GM12878 (cell line): ENCODE results near the gene IFNGR2. TPM values are rescaled to one million over a fixed set of nuclear protein-coding genes. Genes with fewer than 3 reads are reported as not detected.
A peak's percentile ranks its signal among the peaks of the same experiment; 100 is the strongest.

Experiments used
- ASH2L ChIP-seq: fragments of 300-600, 200-600 bp; sonication (generic); IDR thresholded peaks from 2 replicates; pipeline ENCODE4 v1.6.1; 2017; ENCODE audit warnings: low read depth, mild to moderate bottlenecking, borderline replicate concordance
- BCL11A ChIP-seq: IDR thresholded peaks from 2 replicates; pipeline ENCODE4 v1.6.1; 2011; ENCODE audit warnings: low read depth, low read length
- CHD4 ChIP-seq: fragments of 200-600 bp; sonication (generic); IDR thresholded peaks from 2 replicates; pipeline ENCODE4 v1.6.1; 2016; ENCODE audit warnings: mild to moderate bottlenecking
- HDAC6 ChIP-seq: fragments of 200-600 bp; sonication (generic); IDR thresholded peaks from one replicate; pipeline ENCODE4 v1.8.0; 2017; ENCODE audit warnings: antibody characterized with exemption; ENCODE audit not compliant: unreplicated experiment
- HDGF ChIP-seq: fragments of 450-650 bp; IDR thresholded peaks from 2 replicates; pipeline ENCODE4 v1.6.1; 2016; ENCODE audit warnings: antibody characterized with exemption
- KAT2A ChIP-seq: conservative IDR thresholded peaks from 2 replicates; pipeline ENCODE4 v1.6.1; 2011; ENCODE audit warnings: low read depth, low read length; ENCODE audit not compliant: control insufficient read depth
- MTA3 ChIP-seq: IDR thresholded peaks from 2 replicates; pipeline ENCODE4 v1.6.1; 2012; ENCODE audit warnings: low read length, inconsistent platforms, borderline replicate concordance
- MYC ChIP-seq: IDR thresholded peaks from 2 replicates; pipeline ENCODE4 v1.6.1; 2011; ENCODE audit warnings: mild to moderate bottlenecking, low read length, moderate library complexity, inconsistent platforms; ENCODE audit not compliant: insufficient read depth, insufficient replicate concordance, insufficient read length, severe bottlenecking
- NFIC ChIP-seq: IDR thresholded peaks from 2 replicates; pipeline ENCODE4 v1.6.1; 2012; ENCODE audit warnings: low read depth, mild to moderate bottlenecking, inconsistent platforms, low read length, moderate library complexity
- SIN3A ChIP-seq: IDR thresholded peaks from 2 replicates; pipeline ENCODE4 v1.6.1; 2012; ENCODE audit warnings: low read depth, low read length, improper control_type of control experiment
- SUPT20H ChIP-seq: IDR thresholded peaks from 2 replicates; pipeline ENCODE4 v1.6.1; 2011; ENCODE audit warnings: low read depth, mild to moderate bottlenecking, low read length, moderate library complexity, borderline replicate concordance; ENCODE audit not compliant: control insufficient read depth
- SUZ12 ChIP-seq: fragments of 200-600 bp; sonication (generic); IDR thresholded peaks from one replicate; pipeline ENCODE4 v1.6.1; 2018; ENCODE audit warnings: antibody characterized with exemption, mild to moderate bottlenecking; ENCODE audit not compliant: unreplicated experiment
- polyA plus RNA-seq, 11 experiments: library from polyadenylated mRNA; depleted of rRNA in 4 of 11; unstranded in 6 of 11; stranded (reverse) in 5 of 11; fragments of >200 nt; fragmentation: Nextera tagmentation in 4 of 11; fragmentation: Illumina TruSeq in 1 of 11; extraction: Ambion mirVana in 4 of 11; extraction: Trizol in 1 of 11; gene quantifications; 1 replicate in 1 of 11; 2 replicates in 10 of 11; pipeline versions ENCODE4 v1.2.1 to v1.2.3, GENCODE V29; 2011 to 2016; ENCODE audit warnings: inconsistent platforms in 2 of 11, missing spikeins in 2 of 11, low read depth in 1 of 11
- total RNA-seq, 4 experiments: library from RNA; depleted of rRNA in 3 of 4; stranded (reverse); fragments of >200 nt in 3 of 4; fragmentation: Illumina TruSeq in 1 of 4; extraction: Trizol in 1 of 4; gene quantifications; 2 replicates each; pipeline versions ENCODE4 v1.2.1 to v1.2.3, GENCODE V29; 2013 to 2021
- TF ChIP-seq, protein P1 (sequence below): fragments of 450-650 bp; formaldehyde crosslinking; IDR thresholded peaks from 2 replicates; pipeline ENCODE4 v1.5.0; 2022; ENCODE audit warnings: mild to moderate bottlenecking, missing genetic modification characterization
- TF ChIP-seq, protein P2 (sequence below): IDR thresholded peaks from 2 replicates; pipeline ENCODE4 v1.6.1; 2012; ENCODE audit warnings: low read depth, low read length, improper control_type of control experiment
- TF ChIP-seq, protein P3 (sequence below): IDR thresholded peaks from 2 replicates; pipeline ENCODE4 v1.6.1; 2012; ENCODE audit warnings: low read depth, low read length, improper control_type of control experiment

Gene IFNGR2
- total and polyA plus RNA-seq, 10 of the 15 experiments (the other 5 are each of a cell fraction or from before 2014, with no cell fraction given) = 23.6 to 98.8 (median 77.0) TPM

DNA sequence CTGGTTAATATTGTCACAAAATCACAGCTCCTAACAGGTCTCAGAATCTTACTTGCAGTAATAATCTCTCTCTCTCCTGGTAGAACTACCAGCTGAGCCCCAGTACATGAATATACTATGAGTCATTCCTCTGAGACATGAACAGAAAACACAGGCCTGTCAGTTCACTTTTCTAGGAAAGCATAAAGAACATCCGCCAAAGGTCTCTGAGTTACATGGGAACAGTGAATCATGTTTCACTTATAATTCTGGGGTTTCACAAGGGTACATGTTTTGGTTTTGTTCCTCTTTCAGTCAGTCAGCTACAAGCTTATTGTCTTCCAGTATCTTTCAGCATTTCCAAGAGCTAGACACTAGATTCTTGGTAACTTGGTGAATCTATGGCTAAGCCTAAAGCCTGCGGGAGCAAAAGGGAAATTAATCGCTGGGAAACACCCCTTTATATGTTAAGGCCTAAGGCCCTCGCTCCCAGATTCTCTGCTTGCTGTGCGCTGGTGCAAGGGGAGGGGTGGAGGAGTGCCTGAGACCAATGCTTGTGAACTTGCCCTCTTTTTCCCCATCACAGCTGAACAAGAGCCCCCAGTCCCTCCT lies 31.7 kb downstream of the IFNGR2 start (continued):
- TF ChIP-seq, protein P1, sequence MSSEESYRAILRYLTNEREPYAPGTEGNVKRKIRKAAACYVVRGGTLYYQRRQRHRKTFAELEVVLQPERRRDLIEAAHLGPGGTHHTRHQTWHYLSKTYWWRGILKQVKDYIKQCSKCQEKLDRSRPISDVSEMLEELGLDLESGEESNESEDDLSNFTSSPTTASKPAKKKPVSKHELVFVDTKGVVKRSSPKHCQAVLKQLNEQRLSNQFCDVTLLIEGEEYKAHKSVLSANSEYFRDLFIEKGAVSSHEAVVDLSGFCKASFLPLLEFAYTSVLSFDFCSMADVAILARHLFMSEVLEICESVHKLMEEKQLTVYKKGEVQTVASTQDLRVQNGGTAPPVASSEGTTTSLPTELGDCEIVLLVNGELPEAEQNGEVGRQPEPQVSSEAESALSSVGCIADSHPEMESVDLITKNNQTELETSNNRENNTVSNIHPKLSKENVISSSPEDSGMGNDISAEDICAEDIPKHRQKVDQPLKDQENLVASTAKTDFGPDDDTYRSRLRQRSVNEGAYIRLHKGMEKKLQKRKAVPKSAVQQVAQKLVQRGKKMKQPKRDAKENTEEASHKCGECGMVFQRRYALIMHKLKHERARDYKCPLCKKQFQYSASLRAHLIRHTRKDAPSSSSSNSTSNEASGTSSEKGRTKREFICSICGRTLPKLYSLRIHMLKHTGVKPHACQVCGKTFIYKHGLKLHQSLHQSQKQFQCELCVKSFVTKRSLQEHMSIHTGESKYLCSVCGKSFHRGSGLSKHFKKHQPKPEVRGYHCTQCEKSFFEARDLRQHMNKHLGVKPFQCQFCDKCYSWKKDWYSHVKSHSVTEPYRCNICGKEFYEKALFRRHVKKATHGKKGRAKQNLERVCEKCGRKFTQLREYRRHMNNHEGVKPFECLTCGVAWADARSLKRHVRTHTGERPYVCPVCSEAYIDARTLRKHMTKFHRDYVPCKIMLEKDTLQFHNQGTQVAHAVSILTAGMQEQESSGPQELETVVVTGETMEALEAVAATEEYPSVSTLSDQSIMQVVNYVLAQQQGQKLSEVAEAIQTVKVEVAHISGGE (CRISPR knock-in tag) = no peak
- no peak for TF ChIP-seq HDAC6
- TF ChIP-seq NFIC = peak; percentile 91
- TF ChIP-seq MYC = no peak
- TF ChIP-seq ASH2L = no peak; the same call in 1 of the 2 replicates
- no peak for TF ChIP-seq MTA3
- TF ChIP-seq, protein P2, sequence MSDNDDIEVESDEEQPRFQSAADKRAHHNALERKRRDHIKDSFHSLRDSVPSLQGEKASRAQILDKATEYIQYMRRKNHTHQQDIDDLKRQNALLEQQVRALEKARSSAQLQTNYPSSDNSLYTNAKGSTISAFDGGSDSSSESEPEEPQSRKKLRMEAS = no peak
- TF ChIP-seq SUPT20H = no peak
- TF ChIP-seq SIN3A = peak; percentile 22; the same call in 1 of the 2 replicates
- peak; percentile 58 for TF ChIP-seq BCL11A
- no peak for TF ChIP-seq KAT2A
- TF ChIP-seq CHD4 = no peak
- TF ChIP-seq, protein P3, sequence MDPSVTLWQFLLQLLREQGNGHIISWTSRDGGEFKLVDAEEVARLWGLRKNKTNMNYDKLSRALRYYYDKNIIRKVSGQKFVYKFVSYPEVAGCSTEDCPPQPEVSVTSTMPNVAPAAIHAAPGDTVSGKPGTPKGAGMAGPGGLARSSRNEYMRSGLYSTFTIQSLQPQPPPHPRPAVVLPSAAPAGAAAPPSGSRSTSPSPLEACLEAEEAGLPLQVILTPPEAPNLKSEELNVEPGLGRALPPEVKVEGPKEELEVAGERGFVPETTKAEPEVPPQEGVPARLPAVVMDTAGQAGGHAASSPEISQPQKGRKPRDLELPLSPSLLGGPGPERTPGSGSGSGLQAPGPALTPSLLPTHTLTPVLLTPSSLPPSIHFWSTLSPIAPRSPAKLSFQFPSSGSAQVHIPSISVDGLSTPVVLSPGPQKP = no peak
- no peak for TF ChIP-seq SUZ12
- peak; percentile 21; the same call in 1 of the 2 replicates for TF ChIP-seq HDGF
